ENCODE data around the gene CASQ2.

GRCh38 chr1:115654125-115654524 lies 114.4 kb downstream of the CASQ2 start:
- TF ChIP-seq CTCF (IDR thresholded peaks at IDR 0.05) (no peak), POLR2A (IDR thresholded peaks at IDR 0.05) (no peak)
